Epithelial cell of proximal tubule (primary cell): ENCODE measurements around the gene SLX9. TPM values are rescaled to one million over a fixed set of nuclear protein-coding genes. Genes with fewer than 3 reads are reported as not detected.

ENCODE experiments used
- DNase-seq: peaks from one replicate; pipeline ENCODE4 v3.0.0-alpha.2; 2011; ENCODE audit warnings: low read depth
- H3K4me3 ChIP-seq: 2 replicates; pipeline ENCODE4 v1.5.1; 2011; ENCODE audit warnings: low read depth, mild to moderate bottlenecking, low read length
- total RNA-seq: library from RNA; depleted of rRNA; stranded (reverse); fragments of >200 nt; gene quantifications from 2 replicates; pipeline ENCODE4 v1.2.3, GENCODE V29; 2015
- TF ChIP-seq, protein P1 (sequence below): conservative IDR thresholded peaks from 2 replicates; pipeline ENCODE4 v1.5.1; 2012; ENCODE audit warnings: low read depth, mild to moderate bottlenecking, low read length

The SLX9 gene
- total RNA-seq, 1 donor from 2014 or later = 52.1 TPM

DNA sequence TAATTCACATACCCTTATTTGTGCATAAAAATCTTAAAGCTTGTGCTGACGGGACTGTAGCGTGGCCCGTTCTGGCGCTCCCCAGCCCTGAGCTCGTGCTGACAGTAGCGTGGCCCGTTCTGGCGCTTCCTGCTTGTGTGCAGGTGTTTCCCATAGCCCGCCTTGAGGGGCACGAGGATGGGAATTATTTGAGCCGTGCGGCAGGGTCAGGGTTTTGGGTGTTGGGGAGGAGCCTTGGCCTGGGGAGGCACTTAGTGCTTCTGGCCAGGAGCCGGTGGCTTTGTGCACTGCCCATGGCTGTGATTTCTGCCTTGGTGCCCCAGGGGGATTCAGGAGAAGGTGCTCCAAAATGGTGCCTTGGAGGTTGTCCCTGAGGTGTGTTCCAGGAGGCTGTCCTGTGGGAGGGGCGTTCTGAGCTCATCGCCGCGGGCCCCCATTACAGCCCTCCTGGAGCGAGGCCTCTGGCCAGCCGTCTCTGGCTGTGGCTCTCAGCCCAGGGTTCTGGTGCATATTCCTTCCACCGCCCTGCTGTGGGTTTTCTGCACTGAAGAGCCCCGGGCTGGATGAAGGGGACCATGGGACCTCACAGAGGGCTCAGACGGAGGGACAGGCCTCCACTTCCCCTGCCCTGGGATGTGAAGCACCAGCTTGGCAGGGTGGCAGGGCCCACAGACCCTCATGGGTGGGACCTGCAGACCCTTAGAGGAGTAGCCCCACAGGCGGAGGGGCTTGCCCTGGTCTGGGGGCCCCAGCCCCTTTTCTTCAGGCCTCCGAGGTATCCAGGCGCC lies 6.6 kb downstream of the SLX9 start:
- no peak overlapping the region for H3K4me3 ChIP-seq
- DNase-seq = no peak
- TF ChIP-seq, protein P1, sequence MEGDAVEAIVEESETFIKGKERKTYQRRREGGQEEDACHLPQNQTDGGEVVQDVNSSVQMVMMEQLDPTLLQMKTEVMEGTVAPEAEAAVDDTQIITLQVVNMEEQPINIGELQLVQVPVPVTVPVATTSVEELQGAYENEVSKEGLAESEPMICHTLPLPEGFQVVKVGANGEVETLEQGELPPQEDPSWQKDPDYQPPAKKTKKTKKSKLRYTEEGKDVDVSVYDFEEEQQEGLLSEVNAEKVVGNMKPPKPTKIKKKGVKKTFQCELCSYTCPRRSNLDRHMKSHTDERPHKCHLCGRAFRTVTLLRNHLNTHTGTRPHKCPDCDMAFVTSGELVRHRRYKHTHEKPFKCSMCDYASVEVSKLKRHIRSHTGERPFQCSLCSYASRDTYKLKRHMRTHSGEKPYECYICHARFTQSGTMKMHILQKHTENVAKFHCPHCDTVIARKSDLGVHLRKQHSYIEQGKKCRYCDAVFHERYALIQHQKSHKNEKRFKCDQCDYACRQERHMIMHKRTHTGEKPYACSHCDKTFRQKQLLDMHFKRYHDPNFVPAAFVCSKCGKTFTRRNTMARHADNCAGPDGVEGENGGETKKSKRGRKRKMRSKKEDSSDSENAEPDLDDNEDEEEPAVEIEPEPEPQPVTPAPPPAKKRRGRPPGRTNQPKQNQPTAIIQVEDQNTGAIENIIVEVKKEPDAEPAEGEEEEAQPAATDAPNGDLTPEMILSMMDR = no peak

DNA sequence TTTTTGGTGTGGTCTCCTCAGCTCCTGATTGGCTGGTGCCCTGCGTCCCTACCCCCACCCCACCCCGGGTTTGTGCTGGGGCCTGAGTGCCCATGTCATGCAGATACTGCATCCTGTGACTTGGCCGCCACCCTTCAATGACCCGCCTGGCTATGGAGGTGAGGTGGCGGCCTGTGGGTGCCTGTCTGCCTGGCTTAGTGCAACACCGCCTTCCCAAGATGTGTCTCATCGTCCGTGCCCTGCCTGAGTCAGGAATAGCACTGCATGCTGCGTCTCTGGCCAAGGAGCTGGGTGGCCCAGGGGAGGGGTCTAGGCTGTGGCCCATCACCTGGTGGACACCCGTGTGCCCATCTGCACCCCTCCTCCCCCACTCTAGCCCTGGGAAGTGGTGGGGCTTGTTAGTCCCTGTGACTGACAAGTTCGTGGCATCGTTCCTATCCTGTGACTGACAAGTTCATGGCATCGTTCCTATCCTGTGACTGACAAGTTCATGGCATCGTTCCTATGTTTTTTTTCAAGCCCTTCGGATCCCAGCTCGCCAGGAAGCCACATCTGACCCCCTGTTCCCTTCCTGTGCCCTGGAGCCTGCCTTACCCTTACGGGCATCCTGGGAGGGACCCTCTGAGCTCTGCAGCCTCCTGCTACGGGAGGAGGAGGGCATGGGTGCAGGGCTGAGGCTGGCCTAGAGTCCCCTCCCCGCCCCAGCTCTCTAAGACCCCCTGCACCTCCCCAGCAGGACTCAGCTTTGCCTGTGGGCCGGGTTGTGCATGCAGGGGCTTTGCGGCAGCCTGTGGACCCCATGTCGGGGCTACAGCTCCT lies 7.5 kb downstream of the SLX9 start:
- no peak for DNase-seq
- H3K4me3 ChIP-seq = no peak overlapping the region
- TF ChIP-seq, protein P1 = no peak

DNA sequence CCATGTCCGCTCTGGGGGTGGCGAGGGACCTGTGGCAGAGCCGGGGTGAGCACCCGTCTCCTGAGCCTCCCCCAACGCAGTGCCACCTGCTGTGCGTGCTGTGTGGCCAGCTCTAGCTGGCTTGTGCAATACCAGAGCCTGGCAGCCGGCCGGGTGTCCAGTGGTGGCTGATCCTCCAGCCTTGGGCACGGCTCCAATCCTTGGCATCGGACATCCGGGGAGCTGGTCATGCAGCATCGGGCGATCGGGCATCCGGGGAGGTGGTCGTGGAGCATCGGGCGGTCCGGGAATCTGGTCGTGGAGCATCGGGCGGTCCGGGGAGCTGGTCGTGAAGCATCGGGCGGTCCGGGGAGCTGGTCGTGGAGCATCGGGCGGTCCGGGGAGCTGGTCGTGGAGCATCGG lies 8.1 kb downstream of the SLX9 start:
- no peak overlapping the region for H3K4me3 ChIP-seq
- TF ChIP-seq, protein P1 = no peak
- no peak for DNase-seq

DNA sequence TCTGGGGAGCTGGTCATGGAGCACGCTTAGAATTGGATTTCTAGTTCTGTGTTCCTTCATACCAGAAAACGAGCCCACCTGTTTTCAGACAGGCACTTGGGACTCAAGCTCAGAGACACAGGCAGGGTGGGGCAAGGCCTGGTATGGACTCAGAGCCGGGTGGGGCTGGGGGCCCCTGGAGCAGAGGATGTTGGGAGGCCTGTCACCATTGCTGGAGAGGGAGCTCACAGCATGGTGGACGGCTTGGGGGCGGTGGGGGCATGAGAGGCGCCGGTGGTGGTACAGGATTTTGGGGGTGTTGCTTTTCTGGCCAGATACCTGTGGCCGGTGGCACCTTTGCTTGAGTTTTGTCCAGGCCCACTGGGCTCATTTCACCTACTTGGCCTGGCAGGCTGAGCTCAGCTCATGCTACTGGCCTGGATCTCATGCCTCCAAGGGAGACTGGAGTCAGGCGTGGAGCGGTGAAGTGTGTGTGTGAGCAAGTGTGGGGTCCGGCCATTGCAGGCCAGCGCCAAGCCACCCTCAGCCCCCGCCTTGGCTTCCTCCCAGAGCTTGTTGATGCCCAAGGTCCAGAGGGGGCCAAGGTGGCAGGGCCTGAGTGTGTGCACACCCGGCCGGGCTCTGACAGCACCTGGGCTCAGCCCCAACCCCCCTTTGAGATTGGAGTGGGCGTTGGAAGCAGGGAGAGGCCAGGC lies 8.7 kb downstream of the SLX9 start:
- no peak for DNase-seq
- H3K4me3 ChIP-seq = no peak overlapping the region
- TF ChIP-seq, protein P1 = no peak

DNA sequence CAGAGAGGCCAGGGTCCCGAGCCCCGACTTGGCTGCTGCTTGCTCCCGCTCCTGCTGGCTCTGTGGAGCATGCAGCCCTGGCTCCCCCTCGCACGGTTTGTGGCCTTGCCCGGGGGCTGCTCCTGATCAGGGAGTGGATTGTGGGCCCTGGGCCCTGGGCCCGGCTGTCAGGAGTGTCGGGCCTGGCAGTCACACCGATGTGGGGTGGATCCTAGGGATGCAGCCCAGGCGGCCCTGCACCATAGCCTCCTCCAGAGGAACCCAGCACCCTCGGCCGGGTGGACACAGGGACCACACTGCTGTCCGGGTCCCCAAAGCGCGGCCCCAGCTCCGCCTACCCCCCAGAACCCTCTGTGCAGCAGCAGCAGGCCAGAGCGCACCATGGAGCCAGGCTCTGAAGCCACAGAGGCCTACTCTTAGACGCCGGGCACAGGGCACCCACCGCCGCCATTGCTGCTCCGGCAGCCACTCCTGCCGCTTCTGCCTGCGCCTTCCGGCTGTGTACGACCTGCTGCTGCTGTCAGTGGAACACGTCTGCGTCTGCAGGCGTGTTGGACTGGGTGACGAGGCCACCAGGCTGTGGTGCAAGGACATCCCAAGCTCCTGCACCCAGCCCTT lies 9.4 kb downstream of the SLX9 start:
- DNase-seq = no peak
- TF ChIP-seq, protein P1 = no peak
- H3K4me3 ChIP-seq = no peak overlapping the region

DNA sequence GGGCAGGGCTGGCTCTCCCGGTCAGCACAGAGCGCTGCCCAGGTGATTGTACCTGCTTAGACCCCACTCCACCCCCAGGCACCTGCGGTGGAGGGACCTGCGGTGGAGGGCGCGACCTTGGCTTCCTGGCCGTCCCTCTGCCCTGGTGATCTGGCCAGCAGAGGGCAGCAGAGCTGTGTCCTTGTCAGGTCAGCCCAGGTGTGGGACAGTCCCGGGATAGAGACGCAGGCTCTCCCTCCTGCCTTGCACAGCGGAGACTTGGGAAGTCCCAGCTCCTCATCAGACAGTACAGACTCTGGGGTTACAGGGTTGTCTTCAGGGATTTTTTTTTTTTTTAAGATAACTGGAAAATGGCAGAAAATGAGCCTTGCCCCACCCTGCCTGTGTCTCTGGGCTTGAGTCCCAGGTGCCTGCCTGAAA lies 10.0 kb downstream of the SLX9 start:
- no peak for DNase-seq
- no peak overlapping the region for H3K4me3 ChIP-seq
- TF ChIP-seq, protein P1 = peak; percentile 92
